Kasumi-1 (cell line): ENCODE data around the gene CACNA1G.

Experiments used
- DNase-seq, 2 experiments: peaks; one replicate each; lab custom pipeline; 2025; lab: John Stamatoyannopoulos, UW

CACNA1G gene

GRCh38 chr17:50548831-50549230 is 11.7 kb upstream of the CACNA1G start:
- no peak for DNase-seq

GRCh38 chr17:50549256-50549941 is 11.1 kb upstream of the CACNA1G start:
- no peak for DNase-seq

- DNase-seq = no peak
Measured at GRCh38 chr17:50549969-50550368, 10.5 kb upstream of the CACNA1G start.

GRCh38 chr17:50550661-50551432 is 9.7 kb upstream of the CACNA1G start:
- peak; percentile 52 to 55 for DNase-seq

GRCh38 chr17:50551433-50551815 is 9.1 kb upstream of the CACNA1G start:
- no peak for DNase-seq

- DNase-seq = no peak
Measured at GRCh38 chr17:50551884-50552283, 8.6 kb upstream of the CACNA1G start.

GRCh38 chr17:50554201-50554600 is 6.3 kb upstream of the CACNA1G start:
- DNase-seq = no peak

GRCh38 chr17:50556803-50557202 is 3.7 kb upstream of the CACNA1G start:
- no peak for DNase-seq

- DNase-seq = no peak
Measured at GRCh38 chr17:50557630-50558029, 2.9 kb upstream of the CACNA1G start.

- no peak for DNase-seq
Measured at GRCh38 chr17:50558091-50558490, 2.4 kb upstream of the CACNA1G start.

GRCh38 chr17:50558581-50558940 is 2.0 kb upstream of the CACNA1G start:
- no peak for DNase-seq

- no peak for DNase-seq
Measured at GRCh38 chr17:50558941-50559614, 1.4 kb upstream of the CACNA1G start.

GRCh38 chr17:50559674-50560184 is 786 bp upstream of the CACNA1G start:
- peak; percentile 38 to 39 for DNase-seq

- DNase-seq = no peak
Measured at GRCh38 chr17:50560931-50561745, 623 bp downstream of the CACNA1G start.

GRCh38 chr17:50561746-50562141 is 1.2 kb downstream of the CACNA1G start:
- no peak for DNase-seq

- DNase-seq = no peak
Measured at GRCh38 chr17:50562242-50563091, 2.0 kb downstream of the CACNA1G start.

GRCh38 chr17:50563092-50563511 is 2.6 kb downstream of the CACNA1G start:
- no peak for DNase-seq

- no peak for DNase-seq
Measured at GRCh38 chr17:50564916-50565315, 4.4 kb downstream of the CACNA1G start.

GRCh38 chr17:50565402-50566350 is 5.2 kb downstream of the CACNA1G start:
- no peak for DNase-seq

GRCh38 chr17:50566886-50567285 is 6.4 kb downstream of the CACNA1G start:
- no peak for DNase-seq
